ENCODE results near the gene APOL2. TPM values are rescaled to one million over a fixed set of nuclear protein-coding genes. Genes with fewer than 3 reads are reported as not detected.
"Not testable (repeated sequence)": the region's sequence is repeated elsewhere in the genome, so short reads cannot be mapped to it uniquely, and the experiment has no call there.

Gene APOL2
- total RNA-seq, 4 donors from 2014 or later, result 15.6 to 96.2 (median 60.3) TPM

DNA sequence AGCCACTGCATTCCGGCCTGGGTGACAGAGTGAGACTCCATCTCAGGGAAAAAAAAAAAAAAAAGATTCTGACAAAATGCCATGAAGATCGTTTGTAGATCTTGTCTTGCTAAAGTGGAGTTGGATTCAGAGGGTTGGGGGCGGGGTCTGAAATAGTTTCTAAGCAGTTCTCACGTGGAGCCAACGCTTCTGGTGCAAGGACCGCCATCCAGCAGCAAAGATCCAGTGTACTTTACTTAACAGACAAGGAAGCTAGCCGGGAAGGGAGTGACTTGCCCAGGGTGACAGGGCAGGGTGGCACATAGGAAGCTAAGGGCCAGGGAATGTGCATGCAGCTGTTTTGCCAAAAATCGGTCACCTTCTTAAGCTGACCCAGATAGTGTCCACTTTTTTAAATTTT lies 41.1 kb upstream of the APOL2 start:
- no peaks in the 10 kb centered on the region for H3K4me1 ChIP-seq
- DNase-seq, result peak in 1 of 2 donors; percentile 70
- intact Hi-C loops (cut with DNase I; ENCODE audit: low total_unique reads), result no loop called here

GRCh38 chr22:36279219-36279666 lies 39.9 kb upstream of the APOL2 start:
- peak overlapping the region in 1 of 2 donors; percentile 49 for H3K27ac ChIP-seq
- no peaks in the 10 kb centered on the region for H3K27me3 ChIP-seq
- H3K4me1 ChIP-seq, result no peaks in the 10 kb centered on the region
- peak in 1 of 2 donors; percentile 24 for DNase-seq
- TF ChIP-seq POLR2A (IDR thresholded peaks at IDR 0.05) (no peak), CTCF (IDR thresholded peaks at IDR 0.05) (no peak)
- no peak overlapping the region for H3K4me3 ChIP-seq
- no peaks in the 10 kb centered on the region for H3K9me3 ChIP-seq
- no peaks in the 10 kb centered on the region for H3K36me3 ChIP-seq
- intact Hi-C loops (cut with DNase I; ENCODE audit: low total_unique reads), result no loop called here

More for the DNA sequence above, 41.1 kb upstream of the APOL2 start:
- Histone ChIP-seq H3K4me3 (no peak overlapping the region), H3K9me3 (no peaks in the 10 kb centered on the region), H3K27me3 (no peaks in the 10 kb centered on the region), H3K36me3 (no peaks in the 10 kb centered on the region), H3K27ac (peak overlapping the region in 1 of 2 donors; percentile 12)
- no peak for TF ChIP-seq POLR2A (IDR thresholded peaks at IDR 0.05)
- no peak for TF ChIP-seq CTCF (IDR thresholded peaks at IDR 0.05)

DNA sequence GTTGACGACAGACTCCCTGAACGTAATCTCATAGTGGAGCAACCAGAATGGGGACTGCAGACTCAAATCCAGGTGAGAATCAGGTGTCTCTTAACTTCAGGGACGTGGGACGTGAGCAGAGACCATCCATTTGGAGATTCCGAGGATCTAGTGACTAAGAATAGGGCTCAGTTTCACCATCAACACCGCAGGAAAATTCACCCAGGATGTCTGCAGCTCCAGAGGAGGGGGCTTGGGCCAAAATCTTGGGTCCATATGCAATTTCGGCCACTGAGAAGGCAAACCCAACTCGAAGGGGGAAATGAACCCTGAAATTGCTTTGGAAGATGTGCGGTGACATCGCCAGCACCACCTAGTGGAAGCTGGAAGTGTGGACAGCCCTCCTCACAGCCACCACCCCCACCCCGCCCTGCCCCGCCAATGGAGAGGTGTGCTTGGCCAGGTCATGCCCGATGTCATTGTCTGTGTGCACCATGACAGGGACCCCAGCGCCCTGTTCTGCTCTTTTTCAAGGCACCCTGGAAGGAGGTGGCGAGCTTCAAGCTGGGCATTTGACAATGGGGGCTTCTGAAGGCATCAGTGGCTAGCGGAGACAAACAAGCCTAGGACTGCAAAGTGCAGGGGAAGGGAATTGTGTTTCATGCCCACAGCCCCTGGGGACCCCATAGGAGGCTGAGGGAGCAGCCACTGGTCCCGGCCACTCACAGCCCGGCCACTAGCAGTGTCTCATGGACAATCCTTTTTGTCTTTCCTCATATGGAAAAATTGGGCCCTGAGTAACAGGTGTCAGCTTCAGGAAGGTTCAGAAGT lies 38.4 kb upstream of the APOL2 start:
- no peaks in the 10 kb centered on the region for H3K9me3 ChIP-seq
- H3K27me3 ChIP-seq, result no peaks in the 10 kb centered on the region
- no peaks in the 10 kb centered on the region for H3K4me1 ChIP-seq
- DNase-seq, result peak; percentile 66 to 67
- peak overlapping the region; percentile 13 to 49 for H3K27ac ChIP-seq
- H3K36me3 ChIP-seq, result no peaks in the 10 kb centered on the region
- H3K4me3 ChIP-seq, result no peak overlapping the region
- no peak for TF ChIP-seq POLR2A (IDR thresholded peaks at IDR 0.05)
- peak; percentile 69 to 80 (median 74) for TF ChIP-seq CTCF (IDR thresholded peaks at IDR 0.05)
- intact Hi-C loops (cut with DNase I; ENCODE audit: low total_unique reads), result no loop called here

DNA sequence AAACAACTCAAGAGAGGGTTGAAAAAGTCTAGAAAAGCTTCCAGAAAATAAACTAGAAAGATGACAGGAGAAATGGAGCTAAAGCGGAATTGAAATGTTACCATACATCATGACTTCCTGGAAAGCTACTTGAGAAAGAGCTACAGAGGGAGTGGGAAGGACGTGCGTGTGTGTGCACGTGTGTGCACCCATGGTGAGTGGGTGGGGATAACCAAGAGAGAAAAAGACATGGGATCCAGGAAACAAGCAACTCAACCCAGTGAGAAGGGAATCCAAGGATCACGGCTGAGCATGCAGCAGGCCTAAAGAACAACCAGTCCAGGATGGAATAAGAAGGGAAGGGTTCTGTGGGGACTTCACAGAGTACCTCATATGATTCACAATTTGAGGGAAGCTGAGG lies 35.2 kb upstream of the APOL2 start:
- Histone ChIP-seq H3K9me3 (no peaks in the 10 kb centered on the region), H3K4me3 (no peak overlapping the region), H3K36me3 (no peaks in the 10 kb centered on the region), H3K27ac (no peak overlapping the region), H3K4me1 (no peaks in the 10 kb centered on the region), H3K27me3 (no peaks in the 10 kb centered on the region)
- DNase-seq, result no peak
- TF ChIP-seq CTCF (IDR thresholded peaks at IDR 0.05) (no peak), POLR2A (IDR thresholded peaks at IDR 0.05) (no peak)
- intact Hi-C loops (cut with DNase I; ENCODE audit: low total_unique reads), result no loop called here

DNA sequence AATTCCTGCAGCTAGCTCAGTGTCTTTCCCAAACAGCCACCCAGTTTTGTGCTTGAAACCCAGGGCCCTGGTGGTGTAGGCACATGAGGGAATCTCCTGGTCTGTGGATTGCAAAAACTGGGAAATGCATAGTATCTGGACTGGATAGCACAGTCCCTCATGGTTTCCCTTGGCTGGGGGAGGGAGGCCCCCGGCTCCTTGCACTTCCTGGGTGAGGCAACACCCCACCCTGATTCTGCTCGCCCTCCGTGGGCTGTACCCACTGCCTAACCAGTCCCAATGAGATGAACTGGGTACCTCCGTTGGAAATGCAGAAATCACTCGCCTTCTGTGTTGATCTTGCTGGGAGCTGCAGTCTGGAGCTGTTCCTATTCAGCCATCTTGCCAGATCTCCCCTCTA lies 32.6 kb upstream of the APOL2 start:
- H3K4me1 ChIP-seq; H3K36me3 ChIP-seq; H3K27ac ChIP-seq; H3K27me3 ChIP-seq; intact Hi-C loops (cut with DNase I; ENCODE audit: low total_unique reads); H3K9me3 ChIP-seq; DNase-seq; H3K4me3 ChIP-seq: not testable (repeated sequence)

DNA sequence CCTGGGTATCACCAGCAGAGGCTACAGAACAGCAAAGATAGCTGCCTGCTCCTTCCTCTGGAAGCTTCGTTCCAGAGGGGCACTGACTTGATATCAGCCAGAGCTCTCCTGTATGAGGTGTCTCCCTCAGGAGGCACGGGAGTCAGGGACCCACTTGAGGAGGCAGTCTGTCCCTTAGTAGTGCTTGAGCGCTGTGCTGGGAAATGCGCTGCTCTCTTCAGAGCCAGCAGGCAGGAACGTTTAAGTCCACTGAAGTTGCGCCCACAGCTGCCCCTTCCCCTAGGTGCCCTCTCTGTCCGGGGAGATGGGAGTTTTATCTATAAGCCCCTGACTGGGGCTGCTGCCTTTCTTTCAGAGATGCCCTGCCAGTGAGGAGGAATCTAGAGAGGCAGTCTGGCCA lies 31.9 kb upstream of the APOL2 start:
- H3K36me3 ChIP-seq; H3K4me1 ChIP-seq; H3K9me3 ChIP-seq; H3K4me3 ChIP-seq; H3K27me3 ChIP-seq; DNase-seq; H3K27ac ChIP-seq; intact Hi-C loops (cut with DNase I; ENCODE audit: low total_unique reads): not testable (repeated sequence)

Measured in uterus (tissue), 4 donors.